Muscle of back (tissue), 11 donors: ENCODE data around the gene RABGAP1L. TPM values are rescaled to one million over a fixed set of nuclear protein-coding genes. Genes with fewer than 3 reads are reported as not detected.
"Not testable (repeated sequence)": the region's sequence is repeated elsewhere in the genome, so short reads cannot be mapped to it uniquely, and the experiment has no call there.

ENCODE experiments used
- DNase-seq, 3 donors: peaks; one replicate each; pipeline versions ENCODE4 v3.0.0 to v3.0.0-alpha.2; 2013
- polyA plus RNA-seq, 10 donors: library from polyadenylated mRNA; unstranded; fragments of 120-200 nt; gene quantifications; one replicate each; pipeline ENCODE4 v1.2.1, GENCODE V29; 2013; ENCODE audit not compliant: insufficient read length in 10 of 10

Gene RABGAP1L
- polyA plus RNA-seq, 10 donors, result 11.4 to 17.4 (median 14.3) TPM

- not testable (repeated sequence) for DNase-seq
Measured at GRCh38 chr1:174238845-174239501, 79.7 kb downstream of the RABGAP1L start.

- DNase-seq, result no peak
Measured at GRCh38 chr1:174239541-174239940, 80.2 kb downstream of the RABGAP1L start.

GRCh38 chr1:174242856-174243255 is 83.5 kb downstream of the RABGAP1L start:
- DNase-seq, result no peak

DNA sequence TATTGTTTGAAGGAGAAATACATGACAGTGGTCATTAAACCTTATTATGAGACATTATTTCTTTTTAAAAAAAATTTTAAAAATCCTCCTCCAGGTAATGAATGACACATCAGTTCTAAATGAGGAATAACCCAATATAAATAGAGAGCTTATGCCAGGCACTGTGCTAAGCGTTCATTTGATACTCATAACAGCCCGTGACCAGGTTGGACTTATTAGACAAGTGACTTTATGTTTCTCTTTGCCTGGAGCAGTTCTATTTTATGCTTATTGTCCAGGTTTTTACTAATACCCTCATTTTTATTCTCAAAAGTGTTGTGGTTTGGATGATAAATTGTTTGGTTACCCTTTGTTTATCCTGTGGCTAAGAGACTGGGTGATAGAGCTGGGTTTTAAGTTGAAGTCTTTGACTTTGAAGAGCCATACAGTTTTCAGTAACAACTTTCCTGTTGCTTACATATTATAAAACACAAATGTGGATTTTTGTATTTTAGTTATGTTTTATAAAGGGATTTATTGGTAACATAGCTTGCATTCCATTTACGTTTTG is 84.2 kb downstream of the RABGAP1L start:
- DNase-seq, result no peak

GRCh38 chr1:174244017-174244416 is 84.7 kb downstream of the RABGAP1L start:
- no peak for DNase-seq

DNA sequence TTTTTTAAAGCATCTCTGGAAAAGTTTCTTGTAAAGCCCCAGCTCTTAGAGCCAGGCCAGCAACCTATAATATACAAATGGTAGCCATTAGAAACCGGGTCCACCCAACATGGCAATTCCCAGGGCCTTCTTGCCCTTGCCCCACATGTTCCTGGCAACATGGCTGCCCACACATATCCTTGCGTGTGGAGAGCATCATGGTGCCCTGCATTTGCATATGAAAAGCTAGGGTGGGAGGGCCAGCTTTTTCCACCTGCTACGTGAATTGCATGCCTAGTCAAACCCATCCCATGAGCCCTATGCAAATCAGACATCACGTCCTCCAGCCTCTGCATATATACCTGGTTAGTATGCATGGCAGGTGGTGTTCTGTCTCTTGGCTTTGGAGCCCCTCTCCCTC is 88.2 kb downstream of the RABGAP1L start:
- DNase-seq, result no peak

DNA sequence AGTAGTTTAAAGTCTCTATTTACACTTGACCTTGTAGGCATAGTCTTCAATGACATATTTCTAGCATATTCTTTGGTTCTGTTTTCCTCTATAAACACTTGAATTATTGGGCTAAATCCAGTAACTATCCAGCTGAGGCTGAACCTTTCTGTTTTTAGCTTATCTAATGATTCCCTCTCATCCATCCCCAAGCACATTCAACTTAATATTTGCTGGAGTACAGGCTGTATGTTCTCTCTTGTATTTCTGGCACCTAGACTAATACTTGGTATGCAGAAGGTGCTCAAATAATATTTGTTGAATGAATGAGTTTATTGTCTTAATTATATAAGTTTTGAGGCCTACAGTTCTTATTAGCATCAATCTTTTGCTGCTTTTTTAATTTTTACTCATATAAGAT is 88.7 kb downstream of the RABGAP1L start:
- DNase-seq, result no peak

DNA sequence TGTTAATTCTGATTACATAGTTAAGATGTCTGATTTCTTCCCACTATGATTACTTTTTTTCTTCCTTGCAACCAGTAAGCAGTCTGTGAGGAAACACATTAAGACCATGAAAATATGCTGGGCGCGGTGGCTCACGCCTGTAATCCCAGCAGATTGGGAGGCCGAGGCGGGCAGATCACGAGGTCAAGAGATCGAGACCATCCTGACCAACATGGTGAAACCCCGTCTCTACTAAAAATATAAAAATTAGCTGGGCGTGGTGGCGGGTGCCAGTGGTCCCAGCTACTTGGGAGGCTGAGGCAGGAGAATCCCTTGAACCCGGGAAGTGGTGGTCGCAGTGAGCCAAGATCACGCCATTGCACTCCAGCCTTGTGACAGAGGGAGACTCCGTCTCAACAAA is 97.1 kb downstream of the RABGAP1L start:
- DNase-seq, result not testable (repeated sequence)

- peak; percentile 14 to 40 (median 16) for DNase-seq
Measured at GRCh38 chr1:174258148-174258550, 98.8 kb downstream of the RABGAP1L start.

DNA sequence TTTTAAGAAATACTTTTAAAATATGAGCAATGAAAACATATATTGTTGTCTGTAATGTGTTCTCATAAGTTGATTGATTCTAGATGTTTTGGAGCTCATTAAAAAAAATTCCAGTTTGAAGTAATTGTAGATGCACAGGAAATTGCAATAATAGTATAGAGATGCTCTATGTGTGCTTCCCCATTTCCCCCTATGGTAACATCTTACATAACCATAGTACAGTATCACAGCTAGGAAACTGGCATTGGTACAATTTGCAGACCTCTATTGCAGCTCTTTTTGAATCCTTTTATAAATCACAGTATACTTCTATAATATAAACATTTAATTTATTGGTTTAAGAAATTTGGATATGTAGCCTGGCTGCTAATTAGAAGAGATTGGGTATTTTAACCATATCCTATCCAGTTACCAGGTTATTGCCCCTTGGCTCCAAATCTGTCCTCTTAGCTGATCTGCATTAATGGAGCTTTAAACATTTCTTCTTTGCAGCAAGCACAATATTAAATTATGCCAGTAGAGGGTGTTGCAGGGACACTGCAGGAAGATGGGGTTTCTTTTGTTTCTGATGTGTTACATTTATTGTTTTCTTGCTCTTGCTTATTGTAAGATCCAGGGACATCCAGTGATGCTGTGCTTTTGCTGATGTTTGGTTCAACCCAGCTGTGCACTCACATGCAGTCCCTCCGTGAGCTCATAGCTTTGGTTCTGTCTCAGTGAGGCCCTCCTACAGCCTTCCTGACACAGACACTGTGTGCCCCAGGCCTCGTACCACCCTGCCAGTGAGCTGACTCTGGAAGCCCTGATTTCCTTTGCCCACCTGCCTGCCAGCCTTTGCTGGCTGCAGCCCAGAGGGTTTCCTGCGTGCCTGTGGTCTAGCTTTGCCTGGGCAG is 103.3 kb downstream of the RABGAP1L start:
- peak; percentile 16 to 65 (median 49) for DNase-seq

DNA sequence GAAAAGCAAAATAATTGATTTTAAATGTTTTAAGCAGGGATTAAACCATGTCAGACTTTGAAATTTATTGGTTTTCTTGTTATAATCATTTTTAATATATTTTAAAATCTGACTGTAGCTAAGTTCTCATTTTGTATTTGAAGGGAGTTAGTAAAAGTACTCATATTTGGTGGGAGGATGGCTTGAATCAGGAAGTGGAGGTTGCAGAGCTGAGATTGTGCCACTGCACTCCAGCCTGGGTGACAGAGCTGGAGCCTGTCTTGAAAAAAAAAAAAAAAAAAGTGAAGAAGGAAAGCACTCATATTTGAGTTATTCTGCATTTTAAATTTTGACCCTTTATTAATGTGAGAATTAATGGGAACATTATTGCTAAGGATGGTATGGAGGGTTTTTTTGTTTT is 106.0 kb downstream of the RABGAP1L start:
- DNase-seq, result no peak

GRCh38 chr1:174266476-174266875 is 107.2 kb downstream of the RABGAP1L start:
- no peak for DNase-seq

- peak in 1 of 3 donors; percentile 7 for DNase-seq
Measured at GRCh38 chr1:174266991-174267612, 107.8 kb downstream of the RABGAP1L start.

GRCh38 chr1:174269989-174270651 is 110.8 kb downstream of the RABGAP1L start:
- DNase-seq, result no peak

GRCh38 chr1:174273190-174273589 is 113.9 kb downstream of the RABGAP1L start:
- DNase-seq, result no peak

DNA sequence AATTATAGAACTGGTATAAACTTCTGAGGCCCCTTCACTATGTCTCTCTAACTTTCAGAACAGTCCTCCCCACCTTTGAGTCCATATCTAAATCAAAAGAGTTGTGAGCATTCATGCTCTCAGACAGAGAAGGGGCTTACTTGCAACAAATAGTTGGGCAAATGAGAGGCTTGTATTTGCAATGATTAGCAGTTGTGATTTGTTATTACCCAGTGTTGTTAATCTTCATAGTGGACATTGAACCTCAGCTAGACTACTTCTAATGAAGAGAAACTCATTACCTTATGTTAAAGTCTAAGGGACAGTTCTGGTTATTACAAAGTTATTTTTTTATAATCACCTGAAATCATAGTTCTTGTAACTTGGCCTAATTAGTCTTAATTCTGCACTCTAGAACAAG is 114.5 kb downstream of the RABGAP1L start:
- DNase-seq, result no peak

GRCh38 chr1:174274452-174274851 is 115.1 kb downstream of the RABGAP1L start:
- no peak for DNase-seq

GRCh38 chr1:174274884-174275283 is 115.6 kb downstream of the RABGAP1L start:
- DNase-seq, result no peak

DNA sequence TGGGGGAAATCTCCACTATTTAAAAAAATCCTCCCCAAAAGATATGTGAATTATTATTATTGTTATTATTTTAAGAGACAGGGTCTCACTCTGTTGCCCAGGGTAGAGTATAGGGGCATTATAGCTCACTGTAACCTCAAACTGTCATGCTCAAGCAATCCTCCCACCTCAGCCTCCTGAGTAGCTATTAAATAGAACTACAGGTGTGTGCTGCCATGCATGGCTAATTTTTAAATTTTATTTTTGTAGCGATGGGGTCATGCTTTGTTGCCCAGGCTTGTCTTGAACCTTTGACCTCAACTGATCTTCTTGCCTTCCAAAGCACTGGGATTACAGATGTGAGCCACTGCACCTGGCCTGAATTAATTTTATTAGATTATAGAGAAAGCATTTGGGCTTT is 116.8 kb downstream of the RABGAP1L start:
- DNase-seq, result no peak

DNA sequence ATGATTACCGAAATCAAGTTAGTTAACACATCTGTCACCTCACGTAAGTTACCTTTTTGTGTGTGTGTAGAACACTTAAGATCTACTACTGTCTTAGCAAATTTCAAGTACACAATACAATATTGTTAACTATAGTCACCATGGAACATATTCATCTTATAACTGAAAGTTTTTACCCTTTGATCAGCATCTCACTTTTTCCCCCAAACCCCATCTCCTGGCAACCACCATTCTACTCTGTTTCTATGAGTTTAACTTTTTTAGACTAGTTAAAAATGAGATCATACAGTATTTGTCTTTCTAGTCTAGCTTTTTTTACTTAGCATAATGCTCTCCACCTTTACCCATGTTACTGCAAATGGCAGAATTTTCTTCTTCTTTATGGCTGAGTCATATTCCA is 124.7 kb downstream of the RABGAP1L start:
- no peak for DNase-seq

DNA sequence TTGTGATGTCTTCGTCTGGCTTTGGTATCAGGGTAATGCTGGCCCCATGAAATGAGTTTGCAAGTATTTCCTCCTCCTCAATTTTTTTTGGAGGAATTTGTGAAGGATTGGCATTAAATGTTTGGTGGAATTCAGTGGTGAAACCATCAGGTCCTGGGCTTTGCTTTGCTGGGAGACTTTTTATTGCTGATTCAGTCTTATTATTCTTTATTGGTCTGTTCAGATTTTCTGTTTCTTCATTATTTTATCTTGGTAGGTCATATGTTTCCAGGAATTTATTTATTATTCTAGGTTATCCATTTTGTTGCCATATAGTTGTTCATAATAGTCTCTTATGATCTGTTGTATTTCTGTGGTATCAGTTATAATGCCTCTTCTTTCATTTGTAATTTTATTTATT is 126.7 kb downstream of the RABGAP1L start:
- no peak for DNase-seq
